Type B pancreatic cell (in vitro differentiated cells): ENCODE measurements around the gene KLHL15. TPM values are rescaled to one million over a fixed set of nuclear protein-coding genes. Genes with fewer than 3 reads are reported as not detected.

Experiments used
- DNase-seq: peaks from one replicate; pipeline ENCODE4 v3.0.0; 2021; ENCODE audit warnings: mixed read lengths; ENCODE audit not compliant: unreplicated experiment; ENCODE audit errors: extremely low spot score
- H3K27ac Mint-ChIP-seq: 2 replicates; pipeline ENCODE4 v1.8.0; 2021; ENCODE audit warnings: mild to moderate bottlenecking, mixed read lengths
- H3K27me3 Mint-ChIP-seq: 2 replicates; pipeline ENCODE4 v1.8.0; 2021; ENCODE audit warnings: mixed read lengths
- H3K36me3 Mint-ChIP-seq: 2 replicates; pipeline ENCODE4 v1.8.0; 2021; ENCODE audit warnings: mixed read lengths
- H3K4me1 Mint-ChIP-seq: one replicate; pipeline ENCODE4 v1.8.0; 2021; ENCODE audit warnings: mixed read lengths; ENCODE audit not compliant: unreplicated experiment
- H3K4me3 Mint-ChIP-seq: 2 replicates; pipeline ENCODE4 v1.8.0; 2021; ENCODE audit warnings: mild to moderate bottlenecking, mixed read lengths
- H3K9me3 Mint-ChIP-seq: 2 replicates; pipeline ENCODE4 v1.8.0; 2021; ENCODE audit warnings: mixed read lengths
- CTCF ChIP-seq: fragments of 200-600 bp; sonication (generic); conservative IDR thresholded peaks from 2 replicates; pipeline ENCODE4 v1.5.0; 2021; ENCODE audit warnings: antibody characterized with exemption, mild to moderate bottlenecking
- total RNA-seq: library from RNA; stranded (reverse); gene quantifications from 2 replicates; pipeline ENCODE4 v1.2.1, GENCODE V29; 2021; ENCODE audit warnings: low replicate concordance

KLHL15 gene
- total RNA-seq, 1 donor from 2014 or later = 17.6 TPM

- no peak overlapping the region for H3K4me3 Mint-ChIP-seq
- DNase-seq = no peak
- H3K4me1 Mint-ChIP-seq = peaks cover 34% of the 10 kb centered on the region
- H3K27ac Mint-ChIP-seq = no peak overlapping the region
- no peaks in the 10 kb centered on the region for H3K27me3 Mint-ChIP-seq
- TF ChIP-seq CTCF = no peak
- no peaks in the 10 kb centered on the region for H3K9me3 Mint-ChIP-seq
- H3K36me3 Mint-ChIP-seq = peaks cover 20% of the 10 kb centered on the region
Measured at GRCh38 chrX:24019448-24019847, 7.5 kb downstream of the KLHL15 start.

GRCh38 chrX:24018809-24019208 lies 8.2 kb downstream of the KLHL15 start:
- Mint-ChIP-seq H3K27me3 (no peaks in the 10 kb centered on the region), H3K27ac (no peak overlapping the region), H3K9me3 (no peaks in the 10 kb centered on the region), H3K4me1 (peaks cover 37% of the 10 kb centered on the region), H3K36me3 (peaks cover 21% of the 10 kb centered on the region), H3K4me3 (no peak overlapping the region)
- DNase-seq = no peak
- TF ChIP-seq CTCF = no peak

GRCh38 chrX:24017674-24018073 lies 9.3 kb downstream of the KLHL15 start:
- Mint-ChIP-seq H3K27ac (no peak overlapping the region), H3K9me3 (no peaks in the 10 kb centered on the region), H3K27me3 (no peaks in the 10 kb centered on the region), H3K36me3 (peaks cover 15% of the 10 kb centered on the region), H3K4me3 (no peak overlapping the region), H3K4me1 (peaks cover 33% of the 10 kb centered on the region)
- no peak for TF ChIP-seq CTCF
- no peak for DNase-seq

- no peak for TF ChIP-seq CTCF
- Mint-ChIP-seq H3K27me3 (no peaks in the 10 kb centered on the region), H3K36me3 (peaks cover 24% of the 10 kb centered on the region), H3K4me3 (no peak overlapping the region), H3K27ac (peak overlapping the region; percentile 47), H3K9me3 (peaks cover 10% of the 10 kb centered on the region), H3K4me1 (peaks cover 10% of the 10 kb centered on the region)
- no peak for DNase-seq
Measured at GRCh38 chrX:24014388-24015018, 12.5 kb downstream of the KLHL15 start.

- Mint-ChIP-seq H3K27me3 (no peaks in the 10 kb centered on the region), H3K4me3 (no peak overlapping the region), H3K4me1 (peaks cover 14% of the 10 kb centered on the region), H3K9me3 (peaks cover 10% of the 10 kb centered on the region), H3K27ac (no peak overlapping the region), H3K36me3 (peaks cover 29% of the 10 kb centered on the region)
- TF ChIP-seq CTCF = no peak
- DNase-seq = no peak
Measured at GRCh38 chrX:24012266-24012665, 14.7 kb downstream of the KLHL15 start.
